Activated effector memory CD4-positive, alpha-beta T cell treated with Interleukin-2 at 50 U/mL for 16 hours (primary cell): Measurements from ENCODE around the gene POLN.
"Not testable (repeated sequence)": the region's sequence is repeated elsewhere in the genome, so short reads cannot be mapped to it uniquely, and the experiment has no call there.

Source experiments
- DNase-seq: peaks from one replicate; pipeline ENCODE4 v3.0.0-alpha.2; 2020

The POLN gene

DNA sequence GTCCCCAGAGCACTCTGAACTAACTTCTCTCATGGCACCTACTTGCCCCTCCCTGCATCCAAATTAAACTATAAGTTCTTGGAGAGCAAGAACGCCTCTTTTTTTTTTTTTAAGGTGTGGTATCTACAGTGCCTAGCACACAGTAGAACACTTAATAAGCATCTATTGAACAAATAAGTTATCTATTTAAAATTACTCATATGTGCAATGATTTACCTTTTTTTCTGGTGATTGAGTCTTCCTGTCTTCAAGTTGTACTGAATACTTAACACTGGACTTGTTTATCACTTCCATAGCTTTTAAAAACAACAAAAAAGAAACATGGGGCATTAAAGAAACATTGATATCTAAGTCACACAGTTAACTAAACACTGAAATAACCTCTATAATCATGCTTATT, 29.1 kb downstream of the POLN start:
- no peak for DNase-seq

GRCh38 chr4:2202789-2203188, 39.1 kb downstream of the POLN start:
- DNase-seq = not testable (repeated sequence)

GRCh38 chr4:2194496-2194895, 47.4 kb downstream of the POLN start:
- no peak for DNase-seq

DNA sequence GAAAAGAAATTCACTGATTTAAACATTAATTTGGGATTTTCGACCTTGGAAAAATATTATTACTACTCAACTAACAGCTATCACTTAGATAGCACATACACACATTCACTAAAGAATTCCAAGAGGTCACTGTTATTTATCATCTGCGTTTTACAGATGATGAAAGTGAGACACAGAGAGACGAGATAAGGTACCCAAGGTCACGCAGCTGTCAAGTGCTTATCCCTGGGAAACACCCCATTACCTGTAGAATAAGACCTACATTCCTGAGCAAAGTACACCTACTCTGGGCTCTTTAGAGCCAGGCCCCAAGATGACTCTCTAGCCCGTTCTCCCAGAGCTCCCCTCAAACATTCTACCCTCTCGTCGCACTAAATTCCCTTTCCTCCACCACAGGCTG, 48.6 kb downstream of the POLN start:
- no peak for DNase-seq

DNA sequence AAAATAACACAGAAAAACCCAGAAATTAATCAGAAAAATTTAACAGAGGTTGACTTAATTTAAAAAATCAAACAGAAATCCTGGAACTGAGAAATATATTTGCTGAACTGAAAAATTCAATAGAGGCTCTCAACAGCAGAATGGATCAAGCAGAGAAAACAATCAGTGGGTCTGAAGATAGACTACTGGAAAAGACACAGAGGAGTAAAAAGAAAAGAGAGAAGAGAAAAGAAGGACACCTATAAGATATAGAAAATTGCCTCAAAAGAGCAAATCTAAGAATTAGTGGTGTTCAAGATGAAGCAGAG, 55.1 kb downstream of the POLN start:
- no peak for DNase-seq

DNA sequence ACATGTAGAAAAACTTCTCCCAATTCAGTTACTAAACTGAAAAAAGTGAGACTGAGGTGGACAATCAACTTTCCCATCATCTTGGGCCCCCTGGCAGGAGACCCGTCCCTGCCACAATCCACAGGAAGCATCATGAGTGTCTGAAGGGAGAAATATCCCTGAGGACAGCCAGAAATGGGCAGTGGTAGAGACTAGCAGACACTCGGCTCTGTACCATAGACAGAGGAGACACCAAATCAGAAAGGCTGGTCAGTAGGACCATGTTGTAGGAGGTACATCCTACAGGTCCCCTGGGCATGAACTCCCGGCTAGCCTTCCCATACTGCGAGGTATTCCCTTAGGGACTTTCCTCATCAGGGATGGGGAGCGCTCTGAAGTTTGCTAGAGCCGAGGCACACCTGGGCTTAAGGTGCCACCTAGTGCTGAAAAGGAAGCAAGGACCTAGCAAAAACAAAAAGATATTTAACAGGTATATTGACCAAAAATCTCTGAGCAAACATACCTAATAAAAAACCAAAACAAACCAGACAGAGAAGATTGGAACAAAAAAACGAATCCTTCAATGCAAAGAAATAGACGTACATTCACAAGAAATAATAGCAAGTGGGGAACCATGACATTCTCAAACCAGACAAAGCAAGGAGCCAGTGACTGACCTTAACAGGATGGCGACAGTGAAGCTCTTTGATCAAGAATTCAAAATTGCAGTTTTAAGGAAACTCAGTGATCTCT, 55.6 kb downstream of the POLN start:
- DNase-seq = no peak

- no peak for DNase-seq
Observed at GRCh38 chr4:2183394-2183793, 58.5 kb downstream of the POLN start.

DNA sequence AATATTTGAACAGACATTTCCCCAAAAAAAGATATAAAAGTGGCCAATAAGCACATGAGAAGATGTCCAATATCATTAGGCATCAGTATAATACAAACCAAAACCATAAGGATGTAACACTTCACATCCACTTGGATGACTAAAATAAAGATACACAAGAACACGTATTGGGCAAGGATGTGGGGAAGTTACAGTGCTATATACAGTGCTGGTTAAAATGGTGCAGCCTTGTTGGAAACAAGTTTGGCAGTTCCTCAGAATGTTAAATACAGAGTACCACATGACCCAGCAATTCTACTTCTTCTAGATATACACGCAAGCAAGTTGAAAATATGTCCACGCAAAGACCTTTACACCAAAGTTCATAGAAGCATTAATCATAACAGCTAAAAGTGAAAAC, 58.9 kb downstream of the POLN start:
- no peak for DNase-seq

DNA sequence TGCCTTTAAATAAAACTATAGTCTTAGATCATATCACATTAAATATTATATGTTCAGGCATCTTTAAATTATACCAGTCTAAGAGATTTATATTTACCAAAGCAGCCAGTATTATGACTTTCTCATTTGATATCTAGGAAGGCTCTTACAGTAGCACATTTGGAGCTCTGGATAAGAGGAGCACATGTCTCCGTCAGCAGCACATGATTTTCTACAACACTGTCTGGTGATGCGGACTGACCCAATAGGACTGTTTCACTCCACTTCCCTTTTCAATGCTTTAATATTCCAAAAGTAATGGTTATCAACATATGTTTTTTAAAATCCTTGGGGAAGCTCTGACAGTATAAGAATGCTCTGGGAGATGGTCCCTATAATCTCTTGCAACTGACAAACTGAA, 61.5 kb downstream of the POLN start:
- DNase-seq = no peak

- no peak for DNase-seq
Observed at GRCh38 chr4:2179717-2180116, 62.2 kb downstream of the POLN start.

DNA sequence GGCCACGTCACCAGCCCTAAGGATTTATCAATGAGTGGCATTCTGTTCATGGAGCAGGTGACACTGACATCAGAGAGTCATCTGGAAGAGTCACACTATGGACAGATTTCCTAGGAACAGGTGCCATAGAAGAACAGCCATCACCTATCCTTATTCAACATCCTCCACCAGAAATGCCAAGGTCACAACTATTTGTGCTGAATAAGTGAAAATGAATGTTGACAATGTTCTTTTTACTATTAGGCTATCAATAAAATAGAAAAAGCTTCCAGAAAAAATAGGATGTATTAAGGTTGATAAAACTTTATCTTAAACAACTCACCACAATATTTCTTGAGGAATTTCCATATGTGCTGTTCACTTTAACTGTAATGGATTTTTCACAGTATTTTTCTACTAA, 62.9 kb downstream of the POLN start:
- no peak for DNase-seq

- no peak for DNase-seq
Observed at GRCh38 chr4:2177443-2178093, 64.4 kb downstream of the POLN start.

GRCh38 chr4:2175990-2176698, 65.8 kb downstream of the POLN start:
- DNase-seq = no peak

GRCh38 chr4:2174061-2174460, 67.9 kb downstream of the POLN start:
- no peak for DNase-seq

DNA sequence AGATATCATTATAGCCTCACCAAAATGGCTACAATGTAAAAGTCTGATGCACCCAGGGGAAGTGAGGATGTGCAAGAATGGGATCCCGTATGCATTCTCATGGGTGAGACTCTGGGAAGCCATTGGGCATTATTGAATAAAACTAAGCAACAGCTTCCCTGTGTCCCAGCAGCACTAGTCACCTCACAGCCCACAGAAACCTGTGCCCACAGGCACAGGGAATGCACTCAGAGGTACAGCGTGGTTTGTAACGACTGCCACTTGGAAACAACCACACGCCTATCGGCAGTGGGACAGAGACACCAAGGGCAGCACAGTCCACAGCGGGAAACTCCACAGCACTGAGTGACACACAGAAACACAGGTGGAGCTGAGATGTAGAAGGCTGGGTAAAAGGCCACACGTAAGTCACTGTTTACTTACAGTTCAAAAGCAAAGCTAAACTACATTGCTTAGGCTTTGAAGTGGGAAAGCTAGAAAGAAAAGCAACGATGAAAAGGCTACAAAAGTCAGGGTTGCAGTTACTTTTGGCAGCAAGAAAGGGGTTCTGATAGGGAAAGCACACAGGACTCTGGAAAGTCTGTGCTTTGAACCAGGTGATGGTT, 69.2 kb downstream of the POLN start:
- DNase-seq = no peak

- no peak for DNase-seq
Observed at GRCh38 chr4:2172161-2172560, 69.8 kb downstream of the POLN start.

GRCh38 chr4:2168469-2169319, 73.2 kb downstream of the POLN start:
- DNase-seq = no peak

DNA sequence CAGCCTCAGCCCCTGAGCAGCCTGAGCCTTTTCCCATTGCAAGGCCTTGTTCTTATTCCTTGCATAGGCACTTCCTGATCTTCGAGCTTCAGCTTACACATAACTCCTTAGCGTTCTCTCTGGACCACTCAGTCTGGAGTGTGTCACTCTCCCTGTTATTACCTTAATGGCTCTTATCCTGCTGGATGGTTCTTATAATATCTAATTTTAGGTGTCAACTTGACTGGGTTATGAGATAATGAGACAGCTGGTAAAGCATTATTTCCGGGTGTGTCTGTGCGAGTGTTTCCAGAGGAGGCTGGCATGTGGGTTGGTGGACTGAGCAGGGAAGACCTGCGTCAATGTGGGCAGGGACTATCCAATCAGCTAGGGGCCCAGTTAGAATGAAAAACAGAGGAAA, 75.7 kb downstream of the POLN start:
- DNase-seq = no peak

DNA sequence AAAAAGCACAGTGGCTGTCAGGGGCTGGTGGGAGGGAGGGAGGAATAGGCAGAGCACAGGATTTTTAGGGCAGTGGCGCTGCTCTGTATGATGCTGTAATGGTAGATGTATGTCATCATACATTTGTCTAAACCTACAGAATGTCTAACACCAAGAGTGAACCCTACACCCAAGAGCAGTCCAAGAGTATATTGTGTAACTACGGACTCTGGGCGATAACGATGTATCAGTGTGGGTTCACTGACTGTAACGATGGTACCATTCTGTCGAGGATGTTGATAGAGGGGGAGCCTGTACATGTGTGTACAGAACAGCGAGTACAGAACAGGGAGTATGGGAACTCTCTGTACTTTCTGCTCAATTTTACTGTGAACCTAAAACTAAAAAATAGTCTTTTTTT, 76.5 kb downstream of the POLN start:
- no peak for DNase-seq

GRCh38 chr4:2163311-2163821, 78.6 kb downstream of the POLN start:
- no peak for DNase-seq

DNA sequence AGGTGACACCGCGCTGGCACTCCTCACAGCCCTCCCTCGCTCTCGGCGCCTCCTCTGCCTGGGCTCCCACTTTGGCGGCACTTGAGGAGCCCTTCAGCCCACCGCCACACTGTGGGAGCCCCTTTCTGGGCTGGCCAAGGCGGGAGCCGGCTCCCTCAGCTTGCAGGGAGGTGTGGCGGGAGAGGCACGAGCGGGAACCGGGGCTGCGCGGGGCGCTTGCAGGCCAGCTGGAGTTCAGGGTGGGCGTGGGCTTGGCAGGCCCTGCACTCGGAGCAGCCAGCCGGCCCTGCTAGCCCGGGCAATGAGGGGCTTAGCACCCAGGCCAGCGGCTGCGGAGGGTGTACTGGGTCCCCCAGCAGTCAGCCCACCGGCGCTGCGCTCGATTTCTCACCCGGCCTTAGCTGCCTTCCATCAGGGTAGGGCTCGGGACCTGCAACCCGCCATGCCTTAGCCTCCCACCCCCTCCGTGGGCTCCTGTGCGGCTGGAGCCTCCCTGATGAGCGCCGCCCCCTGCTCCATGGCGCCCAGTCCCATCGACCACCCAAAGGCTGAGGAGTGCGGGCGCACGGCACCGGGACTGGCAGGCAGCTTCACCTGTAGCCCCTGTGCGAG, 80.7 kb downstream of the POLN start:
- DNase-seq = not testable (repeated sequence)

DNA sequence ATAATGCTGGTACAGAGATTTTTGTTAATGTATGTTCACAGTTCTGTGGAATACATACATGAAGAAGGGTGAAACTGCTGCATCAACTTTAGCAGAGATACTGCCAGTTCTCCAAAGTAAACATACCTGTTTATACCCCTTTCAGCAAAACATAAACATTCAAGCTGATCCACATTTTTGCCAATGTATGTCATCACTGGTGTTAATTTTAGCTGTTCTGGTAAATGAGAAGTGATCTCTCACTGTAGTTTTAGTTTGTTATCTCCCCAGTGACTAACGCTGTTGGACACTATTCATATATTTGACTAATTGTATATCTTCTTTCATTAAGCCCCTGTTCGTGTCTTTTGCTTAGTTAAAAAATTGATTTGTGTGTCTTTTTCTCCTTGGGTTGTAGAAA, 82.0 kb downstream of the POLN start:
- no peak for DNase-seq
